Choroid plexus epithelial cell (primary cell): ENCODE data around the gene MCC.

ENCODE experiments used
- DNase-seq: peaks from one replicate; pipeline ENCODE4 v3.0.0-alpha.2; 2010; ENCODE audit warnings: low read depth
- H3K4me3 ChIP-seq: 2 replicates; pipeline ENCODE4 v1.5.1; 2011; ENCODE audit warnings: low read depth, mild to moderate bottlenecking, control low read depth, low read length, moderate library complexity
- CTCF ChIP-seq: conservative IDR thresholded peaks from 2 replicates; pipeline ENCODE4 v1.5.1; 2011; ENCODE audit warnings: low read depth, mild to moderate bottlenecking, control low read depth, inconsistent platforms, low read length, moderate library complexity

Gene MCC

GRCh38 chr5:113266227-113266912, 221.9 kb downstream of the MCC start:
- no peak overlapping the region for H3K4me3 ChIP-seq
- no peak for DNase-seq
- no peak for TF ChIP-seq CTCF

GRCh38 chr5:113265190-113265589, 223.1 kb downstream of the MCC start:
- no peak for TF ChIP-seq CTCF
- H3K4me3 ChIP-seq, result no peak overlapping the region
- no peak for DNase-seq

- H3K4me3 ChIP-seq, result no peak overlapping the region
- TF ChIP-seq CTCF, result no peak
- peak; percentile 92 for DNase-seq
These were observed 224.2 kb downstream of the MCC start for GRCh38 chr5:113264046-113264445.

GRCh38 chr5:113263545-113263944, 224.7 kb downstream of the MCC start:
- DNase-seq, result no peak
- no peak for TF ChIP-seq CTCF
- no peak overlapping the region for H3K4me3 ChIP-seq

- TF ChIP-seq CTCF, result no peak
- DNase-seq, result no peak
- no peak overlapping the region for H3K4me3 ChIP-seq
These were observed 225.6 kb downstream of the MCC start for GRCh38 chr5:113262674-113263073.

GRCh38 chr5:113259034-113259433, 229.2 kb downstream of the MCC start:
- TF ChIP-seq CTCF, result no peak
- DNase-seq, result no peak
- H3K4me3 ChIP-seq, result no peak overlapping the region

GRCh38 chr5:113257545-113257944, 230.7 kb downstream of the MCC start:
- no peak for TF ChIP-seq CTCF
- no peak overlapping the region for H3K4me3 ChIP-seq
- DNase-seq, result no peak
